Stimulated activated CD4-positive, alpha-beta T cell treated with anti-CD3 and anti-CD28 coated beads, Interleukin-4, amount 100 ng/mL, for 24 hours (primary cell): ENCODE measurements around the gene PIM1.
A peak's percentile ranks its signal among the peaks of the same experiment; 100 is the strongest.
"Not testable (repeated sequence)": the region's sequence is repeated elsewhere in the genome, so short reads cannot be mapped to it uniquely, and the experiment has no call there.

ENCODE experiments used
- DNase-seq: peaks from one replicate; pipeline ENCODE4 v3.0.0-alpha.2; 2020

PIM1 gene

GRCh38 chr6:37171970-37172812, 2.2 kb downstream of the PIM1 start:
- DNase-seq, result peak; percentile 91

DNA sequence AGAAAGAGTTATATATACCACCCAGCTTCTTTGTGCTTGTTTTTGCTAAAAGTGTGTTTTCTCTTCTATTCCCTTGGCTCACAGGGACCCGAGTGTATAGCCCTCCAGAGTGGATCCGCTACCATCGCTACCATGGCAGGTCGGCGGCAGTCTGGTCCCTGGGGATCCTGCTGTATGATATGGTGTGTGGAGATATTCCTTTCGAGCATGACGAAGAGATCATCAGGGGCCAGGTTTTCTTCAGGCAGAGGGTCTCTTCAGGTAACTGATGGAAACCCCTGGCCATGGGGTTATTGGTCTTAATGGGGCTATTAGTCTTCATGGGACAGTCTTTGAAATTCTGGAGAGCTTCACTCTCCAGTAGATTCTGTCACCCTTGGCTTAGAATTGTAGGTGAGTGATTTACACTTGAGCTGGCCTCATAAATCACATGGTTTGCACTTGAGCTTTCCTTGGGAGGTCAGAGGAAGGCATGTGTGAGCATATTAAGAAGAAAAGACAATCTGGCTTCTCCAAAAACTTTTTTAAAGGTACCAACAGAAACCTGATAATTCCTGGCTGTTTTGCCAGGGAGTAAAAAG, 3.0 kb downstream of the PIM1 start:
- no peak for DNase-seq

DNA sequence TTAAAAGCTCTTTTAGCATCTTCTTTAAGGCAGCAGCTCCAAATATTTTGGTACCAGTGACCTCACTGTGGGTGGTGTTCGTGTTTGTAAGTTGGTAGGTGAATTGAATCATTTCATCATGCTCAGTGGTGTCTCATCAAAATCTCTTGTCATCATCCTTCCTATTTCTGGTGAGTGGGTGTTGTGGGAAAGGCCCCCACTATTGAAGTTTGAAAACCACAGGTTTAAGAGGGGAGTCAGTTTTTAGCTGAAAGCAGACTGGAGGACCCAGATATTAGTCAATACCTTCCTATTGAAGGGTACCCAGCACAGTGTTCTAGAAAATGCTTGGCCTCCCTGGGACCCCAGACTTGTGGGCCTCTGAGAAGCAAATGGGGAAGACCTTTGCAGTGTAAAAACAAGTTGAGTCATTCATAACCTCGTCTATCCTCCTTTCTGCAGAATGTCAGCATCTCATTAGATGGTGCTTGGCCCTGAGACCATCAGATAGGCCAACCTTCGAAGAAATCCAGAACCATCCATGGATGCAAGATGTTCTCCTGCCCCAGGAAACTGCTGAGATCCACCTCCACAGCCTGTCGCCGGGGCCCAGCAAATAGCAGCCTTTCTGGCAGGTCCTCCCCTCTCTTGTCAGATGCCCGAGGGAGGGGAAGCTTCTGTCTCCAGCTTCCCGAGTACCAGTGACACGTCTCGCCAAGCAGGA, 3.7 kb downstream of the PIM1 start:
- peak; percentile 72 for DNase-seq

GRCh38 chr6:37174196-37174514, 4.2 kb downstream of the PIM1 start:
- no peak for DNase-seq

- no peak for DNase-seq
These were observed 4.8 kb downstream of the PIM1 start for GRCh38 chr6:37174515-37175331.

DNA sequence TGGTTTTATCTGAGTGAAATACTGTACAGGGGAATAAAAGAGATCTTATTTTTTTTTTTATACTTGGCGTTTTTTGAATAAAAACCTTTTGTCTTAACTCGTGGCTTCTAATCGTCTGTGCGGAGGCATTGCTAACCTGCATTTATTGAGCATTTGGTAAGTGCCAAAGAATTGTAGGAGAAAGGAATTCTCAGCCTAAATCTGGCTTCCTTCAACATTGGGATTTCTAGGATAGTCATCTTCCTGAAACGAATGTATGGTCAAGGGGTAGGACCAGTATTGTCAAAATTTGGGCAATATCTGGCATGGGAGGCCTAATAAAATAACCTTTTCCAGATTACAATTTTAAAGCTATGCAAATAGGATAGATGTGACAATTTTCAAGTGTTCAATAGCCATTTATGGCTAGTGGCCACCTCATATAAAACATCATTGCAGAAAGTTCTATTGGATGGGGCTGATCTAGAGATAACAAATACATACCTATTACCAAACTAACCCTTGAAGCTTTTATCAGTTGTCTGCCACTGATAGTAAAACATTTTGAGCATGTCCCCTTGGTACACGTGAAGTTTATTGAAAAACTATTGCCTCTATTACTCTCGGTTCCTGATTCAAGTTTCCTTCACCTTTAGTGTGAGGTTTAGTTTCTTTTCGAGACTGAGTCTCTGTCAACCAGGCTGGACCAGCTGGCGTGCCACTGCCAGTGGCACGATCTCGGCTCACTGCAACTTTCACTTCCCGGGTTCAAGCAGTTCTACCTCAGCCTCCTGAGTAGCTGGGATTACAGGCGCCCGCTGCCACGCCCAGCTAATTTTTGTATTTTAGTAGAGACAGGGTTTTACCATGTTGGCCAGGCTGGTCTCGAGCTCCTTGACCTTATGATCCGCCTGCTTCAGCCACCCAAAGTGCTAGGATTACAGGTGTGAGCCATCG, 5.6 kb downstream of the PIM1 start:
- DNase-seq, result no peak

DNA sequence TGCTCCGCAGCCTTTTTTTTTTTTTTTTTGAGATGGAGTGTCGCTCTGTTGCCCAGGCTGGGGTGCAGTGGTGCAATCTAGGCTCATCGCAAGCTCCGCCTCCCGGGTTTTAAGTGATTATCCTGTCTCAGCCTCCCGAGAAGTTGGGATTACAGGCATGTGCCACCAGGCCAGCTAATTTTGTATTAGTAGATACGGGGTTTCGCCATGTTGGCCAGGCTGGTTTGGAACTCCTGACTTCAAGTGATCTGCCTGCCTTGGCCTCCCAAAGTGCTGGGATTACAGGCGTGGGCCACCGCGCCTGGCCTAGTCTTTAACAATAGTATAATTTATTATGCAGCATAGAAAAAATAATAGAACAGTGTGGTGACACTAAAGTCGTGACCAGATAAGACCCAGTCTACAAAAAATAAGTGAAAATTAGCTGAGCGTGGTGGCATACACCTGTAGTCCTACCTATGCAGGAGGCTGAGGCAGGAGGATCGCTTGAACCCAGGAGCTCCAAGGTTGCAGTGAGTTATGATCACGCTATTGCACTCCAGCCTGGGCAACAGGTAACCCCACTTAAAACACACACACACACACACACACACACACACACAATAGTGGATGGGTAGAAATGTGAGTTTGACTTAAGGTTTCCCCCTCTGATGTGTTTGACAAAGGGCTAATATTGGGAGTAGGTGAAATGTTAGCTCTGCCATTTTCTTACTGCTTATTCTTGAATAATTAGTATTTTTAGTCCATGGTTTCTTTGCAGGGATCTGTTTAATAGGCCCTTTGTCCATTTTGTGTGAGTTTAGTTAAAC, 6.5 kb downstream of the PIM1 start:
- no peak for DNase-seq

DNA sequence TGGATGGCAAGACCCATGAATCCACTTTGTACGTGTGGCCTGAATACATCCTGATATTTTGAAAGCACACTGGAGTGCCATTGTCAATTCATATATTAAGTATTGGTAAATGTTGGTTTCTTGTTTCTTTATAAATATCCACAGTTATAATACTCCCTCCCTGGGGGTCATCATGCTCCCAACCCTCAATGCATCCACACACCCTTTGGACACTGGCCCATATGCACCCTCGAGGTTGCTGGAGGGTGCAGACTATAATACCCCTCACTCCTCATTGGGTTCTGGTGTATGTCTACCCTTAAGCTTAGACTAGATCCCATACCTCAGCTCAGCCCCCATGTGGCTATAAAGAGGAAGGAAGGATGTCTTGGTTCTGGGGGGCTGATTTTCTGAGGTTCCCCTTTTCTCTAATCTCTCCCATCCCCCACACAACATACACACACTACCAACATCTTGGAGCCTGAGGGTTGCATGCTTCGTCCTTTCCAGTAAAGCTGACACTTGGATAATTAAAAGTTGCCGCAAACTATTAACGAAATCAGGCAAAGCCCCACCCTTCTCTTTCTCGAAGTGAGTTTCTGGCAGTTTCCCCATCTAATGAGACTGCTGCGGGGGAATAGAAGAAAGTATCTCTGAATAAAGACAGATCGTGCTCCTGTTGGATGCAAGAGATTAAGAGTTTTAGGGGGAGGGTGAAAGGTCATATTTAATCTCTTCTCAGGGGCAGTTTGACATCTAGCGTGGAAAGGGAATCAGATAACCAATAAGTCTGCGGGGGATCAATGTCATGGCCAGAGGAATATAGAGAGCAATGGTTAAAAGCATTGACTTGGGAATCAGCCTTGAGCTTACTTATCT, 7.4 kb downstream of the PIM1 start:
- DNase-seq, result no peak

GRCh38 chr6:37177935-37178517, 8.1 kb downstream of the PIM1 start:
- no peak for DNase-seq

DNA sequence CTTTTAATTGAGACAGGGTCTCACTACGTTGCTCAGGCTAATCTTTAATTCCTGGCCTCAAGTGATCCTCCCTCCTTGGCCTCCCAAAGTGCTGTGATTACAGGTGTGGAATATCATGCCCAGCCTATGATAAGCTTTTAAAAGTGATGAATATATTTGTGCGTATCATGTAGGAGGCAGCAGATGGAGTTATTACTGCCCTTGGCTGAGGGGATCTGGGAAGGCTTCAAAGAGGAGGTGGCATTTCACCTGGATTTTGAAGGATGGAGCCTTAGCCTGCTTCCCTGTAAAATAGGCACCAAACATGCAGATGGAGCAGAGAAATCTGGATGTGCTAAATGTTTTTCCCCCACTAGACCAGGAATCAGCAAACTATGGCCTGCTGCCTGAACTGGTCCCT, 10.1 kb downstream of the PIM1 start:
- DNase-seq, result no peak

DNA sequence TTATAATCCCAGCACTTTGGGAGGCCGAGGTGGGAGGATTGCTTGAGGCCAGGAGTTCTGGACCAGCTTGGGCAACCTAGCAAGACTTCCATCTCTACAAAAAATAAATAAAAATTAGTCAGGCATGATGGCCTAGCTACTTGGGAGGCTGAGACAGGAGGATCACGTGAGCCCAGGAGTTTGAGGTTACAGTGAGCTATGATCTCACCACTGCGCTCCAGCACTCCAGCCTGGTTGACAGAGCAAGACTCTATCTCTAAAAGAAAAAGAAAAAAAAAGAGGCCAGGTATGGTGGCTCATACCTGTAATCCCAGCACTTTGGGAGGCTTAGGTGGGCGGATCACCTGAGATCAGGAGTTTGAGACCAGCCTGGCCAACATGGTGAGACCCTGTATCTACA, 10.7 kb downstream of the PIM1 start:
- DNase-seq, result not testable (repeated sequence)

DNA sequence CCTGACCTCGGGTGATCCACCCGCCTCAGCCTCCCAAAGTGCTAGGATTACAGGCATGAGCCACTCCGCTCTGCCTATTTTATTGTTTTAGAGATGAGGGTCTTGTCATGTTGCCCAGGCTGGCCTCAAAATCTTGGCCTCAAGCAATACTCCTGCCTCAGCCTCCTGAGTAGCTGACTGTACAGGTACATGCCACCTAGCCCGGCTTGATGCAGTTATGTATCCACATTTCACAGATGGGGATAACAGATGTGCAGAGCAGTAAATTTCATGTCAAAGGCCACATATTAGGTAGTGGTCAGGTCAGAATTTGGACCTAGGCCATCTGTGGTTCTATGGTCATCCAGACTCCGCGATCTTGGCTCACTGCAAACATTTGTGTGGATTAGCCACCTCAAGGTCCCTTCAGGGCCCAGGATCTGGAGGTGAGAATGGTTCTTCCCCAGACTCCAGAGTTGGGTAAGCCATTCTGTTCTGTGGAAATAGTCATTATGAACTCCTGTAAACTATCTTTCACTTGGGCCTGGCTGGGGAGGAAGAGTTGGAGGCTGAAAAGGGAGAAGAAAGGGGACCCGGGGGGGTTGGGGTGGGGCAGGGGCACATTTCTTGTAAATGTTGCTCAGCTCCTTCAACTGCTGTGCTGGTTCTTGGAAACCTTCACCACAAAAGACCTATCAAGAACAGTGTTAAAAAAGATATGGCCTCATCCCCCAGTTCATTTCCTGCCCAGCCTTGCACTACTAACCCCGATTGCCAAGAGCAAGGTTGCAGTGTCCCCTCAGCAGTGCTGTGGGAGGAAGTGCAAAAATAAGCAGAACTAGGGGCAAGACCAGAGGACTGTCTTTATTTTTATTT, 13.0 kb downstream of the PIM1 start:
- DNase-seq, result peak; percentile 51

DNA sequence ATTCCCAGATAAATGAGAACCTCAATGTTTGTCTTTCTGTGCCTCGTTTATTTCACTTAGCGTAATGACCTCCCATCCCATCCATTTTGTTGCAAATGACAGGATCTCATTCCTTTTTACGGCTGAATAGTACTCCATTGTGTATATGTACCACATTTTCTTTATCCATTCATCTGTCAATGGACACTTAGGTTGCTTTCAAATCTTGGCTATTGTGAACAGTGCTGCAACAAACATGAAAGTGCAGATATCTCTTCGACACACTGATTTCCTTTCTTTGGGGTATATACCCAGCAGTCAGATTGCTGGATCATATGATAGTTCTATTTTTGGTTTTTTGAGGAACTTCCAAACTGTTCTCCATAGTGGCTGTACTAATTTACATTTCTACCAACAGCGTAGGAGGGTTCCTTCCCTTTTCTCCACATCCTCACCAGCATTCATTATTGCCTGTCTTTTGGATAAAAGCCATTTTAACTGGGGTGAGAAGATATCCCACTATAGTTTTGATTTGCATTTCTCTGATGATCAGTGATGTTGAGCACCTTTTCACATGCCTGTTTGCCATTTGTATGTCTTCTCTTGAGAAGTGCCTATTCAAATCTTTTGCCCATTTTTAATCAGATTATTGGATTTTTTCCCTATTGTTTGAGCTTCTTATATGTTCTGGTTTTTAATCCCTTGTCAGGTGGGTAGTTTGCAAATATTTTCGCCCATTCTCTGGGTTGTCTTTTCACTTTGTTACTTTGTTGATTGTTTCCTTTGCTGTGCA, 16.2 kb downstream of the PIM1 start:
- not testable (repeated sequence) for DNase-seq

DNA sequence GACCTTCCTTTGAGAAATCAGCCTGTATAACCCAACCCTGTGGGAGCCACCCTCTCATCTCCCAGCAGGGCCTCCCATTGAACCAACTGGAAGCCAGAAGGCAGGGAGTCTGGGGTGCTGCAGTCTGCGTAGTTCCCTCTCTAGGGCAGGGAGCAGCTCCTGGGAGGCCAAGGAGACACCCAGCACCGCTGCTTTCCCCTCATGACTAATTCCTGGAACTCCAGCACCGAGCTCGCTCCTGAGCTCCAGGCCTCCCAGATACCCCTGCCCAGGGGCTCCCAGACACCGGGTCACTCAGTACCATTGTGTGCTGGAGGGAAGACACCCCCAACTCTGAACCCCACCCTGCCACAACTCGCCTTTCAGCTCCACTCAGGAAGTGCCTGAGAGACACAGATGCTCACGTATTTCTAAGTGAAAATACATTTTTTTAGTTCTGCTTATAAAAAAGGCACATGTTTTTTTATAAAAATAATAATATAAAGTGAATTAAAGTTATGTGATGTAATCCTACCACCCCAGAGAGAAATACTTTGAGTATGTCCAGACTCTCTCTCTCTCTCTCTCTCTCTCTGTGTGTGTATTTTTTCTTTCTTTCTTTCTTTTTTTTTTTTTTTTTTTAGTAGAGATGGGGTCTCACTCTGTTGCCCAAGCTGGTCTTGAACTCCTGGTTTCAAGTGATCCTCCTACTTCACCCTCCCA, 17.5 kb downstream of the PIM1 start:
- DNase-seq, result no peak

DNA sequence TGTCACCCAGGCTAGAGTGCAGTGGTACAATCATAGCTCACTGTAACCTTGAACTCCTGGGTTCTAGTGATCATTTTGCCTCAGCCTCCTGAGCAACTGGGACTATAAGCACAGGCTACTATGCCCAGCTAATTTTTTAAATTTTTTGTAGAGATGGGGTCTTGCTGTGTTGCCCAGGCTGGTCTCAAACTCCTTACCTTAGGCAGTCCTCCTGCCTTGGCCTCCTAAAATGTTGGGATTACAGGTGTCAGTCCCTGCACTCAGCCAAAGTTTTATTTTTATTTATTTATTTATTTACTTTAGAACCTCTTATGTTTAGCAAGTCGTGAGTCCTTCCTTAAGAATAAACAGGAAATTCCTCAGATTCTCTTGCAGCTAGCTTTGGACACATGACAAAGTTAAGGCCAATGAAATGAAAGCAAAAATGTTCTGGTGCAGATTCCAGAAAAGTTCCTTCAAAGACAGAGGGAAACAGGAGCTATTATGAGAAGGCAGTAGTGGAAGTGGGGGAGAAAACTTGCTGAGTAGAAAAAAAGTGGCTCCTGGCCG, 19.1 kb downstream of the PIM1 start:
- DNase-seq, result no peak

- DNase-seq, result no peak
These were observed 20.2 kb downstream of the PIM1 start for GRCh38 chr6:37190159-37190535.

DNA sequence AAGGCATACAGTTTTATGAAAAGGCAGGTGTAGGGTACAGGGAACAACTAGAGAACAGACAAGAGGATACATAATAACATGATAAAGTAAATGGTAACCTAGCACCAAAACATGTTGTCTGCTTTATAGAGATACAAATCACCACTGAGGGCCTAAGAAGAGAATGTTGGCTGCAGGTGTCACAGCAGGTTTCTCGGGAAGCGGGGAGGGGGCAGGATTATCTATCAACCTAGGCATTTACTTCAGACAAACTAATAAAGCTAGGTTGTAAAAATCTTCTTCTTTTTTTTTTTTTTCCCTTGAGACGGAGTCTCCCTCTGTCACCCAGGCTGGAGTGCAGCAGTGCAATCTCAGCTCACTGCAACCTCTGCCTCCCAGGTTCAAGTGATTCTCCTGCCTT, 22.7 kb downstream of the PIM1 start:
- no peak for DNase-seq
